Keratinocyte (primary cell): Measurements from ENCODE around the gene MAS1L.

Experiments
- CTCF ChIP-seq, 3 experiments: IDR thresholded peaks in 1 of 3; conservative IDR thresholded peaks in 1 of 3; optimal IDR thresholded peaks in 1 of 3; 2 replicates in 2 of 3; 3 replicates in 1 of 3; pipeline versions ENCODE3 to v1.5.1; 2011; ENCODE audit warnings: low read length in 3 of 3, mild to moderate bottlenecking in 3 of 3, moderate library complexity in 2 of 3, control low read depth in 1 of 3, inconsistent platforms in 1 of 3; ENCODE audit not compliant: insufficient read depth in 2 of 3; ENCODE audit errors: extremely low read depth in 1 of 3
- EZH2 ChIP-seq: IDR thresholded peaks from one replicate; pipeline ENCODE4 v1.6.1; 2012; ENCODE audit warnings: inconsistent platforms, mild to moderate bottlenecking, low read length, moderate library complexity

- TF ChIP-seq CTCF (optimal IDR thresholded peaks at IDR 0.05 in 1 of 3, IDR thresholded peaks at IDR 0.05 in 1 of 3, conservative IDR thresholded peaks at IDR 0.05 in 1 of 3; ENCODE audit: extremely low read depth in 1 of 3, insufficient read depth in 2 of 3, low read length in 3 of 3) (no peak), EZH2 (no peak)
Observed at GRCh38 chr6:29502597-29502996, 14.8 kb upstream of the MAS1L start.
